ENCODE results near the gene CYB561.

CYB561 gene

DNA sequence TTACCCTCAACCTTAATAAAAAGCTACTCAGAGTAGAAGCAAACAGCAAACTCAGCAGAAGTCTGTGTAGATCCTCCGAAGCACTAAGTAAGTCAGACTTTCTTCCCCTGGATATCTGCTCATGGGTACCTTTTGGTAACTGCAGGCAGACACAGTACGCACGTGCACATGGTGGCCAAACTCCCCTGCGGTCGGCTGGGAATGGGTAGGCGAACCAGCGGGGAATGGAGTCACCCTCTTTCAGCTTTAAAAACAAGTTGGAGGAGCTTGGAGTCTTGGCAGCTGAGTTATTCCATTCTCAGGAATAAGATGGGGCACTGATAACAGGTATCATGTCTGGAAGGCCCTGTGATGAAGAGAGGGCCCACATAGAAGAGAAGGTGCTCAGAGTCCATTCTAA lies 16.3 kb downstream of the CYB561 start:
- ChIA-PET CTCF (interaction anchor here (0.7 to 8.8 kb wide), 4 partner anchors 14 to 273 kb away, joined by 3 to 74 read pairs (median 20); partner anchors contain the start of gene ACE), POLR2A (interaction anchor here (2.1 kb wide), 1 partner anchor 192 kb away, joined by 9 read pairs; the partner anchor contains the start of gene MAP3K3)
- Histone ChIP-seq H3K27ac (ENCODE audit: extremely low read depth, low read depth, low read length) (no peak overlapping the region), H3K9me3 (ENCODE audit: control insufficient read depth, insufficient read depth, low read depth, low read length) (no peaks in the 10 kb centered on the region), H3K4me3 (ENCODE audit: low read depth, low read length) (no peak overlapping the region), H3K4me1 (ENCODE audit: control insufficient read depth, insufficient read depth, low read length) (no peaks in the 10 kb centered on the region; the same call in 1 of the 2 replicates), H3K36me3 (ENCODE audit: control insufficient read depth in 2 of 2, insufficient read depth in 1 of 2, low read length in 2 of 2) (peaks cover 0 to 1% of the 10 kb centered on the region in 2 experiments; a peak in 1 of 3 replicates)
- no peak for TF ChIP-seq ZNF302 (tag by site-specific recombination; IDR thresholded peaks at IDR 0.05; ENCODE audit: low read depth)
- TF ChIP-seq ZNF785 (tag by site-specific recombination; IDR thresholded peaks at IDR 0.05) = no peak
- no peak for TF ChIP-seq ZFP41 (tag by site-specific recombination; IDR thresholded peaks at IDR 0.05; ENCODE audit: borderline replicate concordance)
- TF ChIP-seq ZNF626 (tag by site-specific recombination; IDR thresholded peaks at IDR 0.05) = no peak
- no peak for TF ChIP-seq ZNF621 (tag by site-specific recombination; IDR thresholded peaks at IDR 0.05)
- TF ChIP-seq ZNF704 (tag by site-specific recombination; IDR thresholded peaks at IDR 0.05) = no peak
- TF ChIP-seq REST (tag by site-specific recombination; IDR thresholded peaks at IDR 0.05) = no peak
- TF ChIP-seq ZNF280D (tag by site-specific recombination; IDR thresholded peaks at IDR 0.05) = no peak
- TF ChIP-seq, protein P1, sequence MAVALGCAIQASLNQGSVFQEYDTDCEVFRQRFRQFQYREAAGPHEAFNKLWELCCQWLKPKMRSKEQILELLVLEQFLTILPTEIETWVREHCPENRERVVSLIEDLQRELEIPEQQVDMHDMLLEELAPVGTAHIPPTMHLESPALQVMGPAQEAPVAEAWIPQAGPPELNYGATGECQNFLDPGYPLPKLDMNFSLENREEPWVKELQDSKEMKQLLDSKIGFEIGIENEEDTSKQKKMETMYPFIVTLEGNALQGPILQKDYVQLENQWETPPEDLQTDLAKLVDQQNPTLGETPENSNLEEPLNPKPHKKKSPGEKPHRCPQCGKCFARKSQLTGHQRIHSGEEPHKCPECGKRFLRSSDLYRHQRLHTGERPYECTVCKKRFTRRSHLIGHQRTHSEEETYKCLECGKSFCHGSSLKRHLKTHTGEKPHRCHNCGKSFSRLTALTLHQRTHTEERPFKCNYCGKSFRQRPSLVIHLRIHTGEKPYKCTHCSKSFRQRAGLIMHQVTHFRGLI (tag by site-specific recombination; IDR thresholded peaks at IDR 0.05) = no peak
- TF ChIP-seq ZNF843 (tag by site-specific recombination; IDR thresholded peaks at IDR 0.05) = no peak
- TF ChIP-seq SP7 (tag by site-specific recombination; IDR thresholded peaks at IDR 0.05) = no peak
- TF ChIP-seq ZNF239 (tag by site-specific recombination; IDR thresholded peaks at IDR 0.05) = no peak
- no peak for TF ChIP-seq ZNF433 (tag by site-specific recombination; IDR thresholded peaks at IDR 0.05; ENCODE audit: low read depth)
- TF ChIP-seq KLF7 (tag by site-specific recombination; IDR thresholded peaks at IDR 0.05; ENCODE audit: borderline replicate concordance) = no peak
- TF ChIP-seq KLF9 (tag by site-specific recombination; IDR thresholded peaks at IDR 0.05; ENCODE audit: low read depth) = no peak
- no peak for TF ChIP-seq ZNF561 (tag by site-specific recombination; IDR thresholded peaks at IDR 0.05; ENCODE audit: borderline replicate concordance)
- no peak for TF ChIP-seq ZNF560 (tag by site-specific recombination; IDR thresholded peaks at IDR 0.05; ENCODE audit: borderline replicate concordance)
- TF ChIP-seq ZNF473 (tag by site-specific recombination; IDR thresholded peaks at IDR 0.05) = no peak
- no peak for TF ChIP-seq ZNF394 (tag by site-specific recombination; IDR thresholded peaks at IDR 0.05; ENCODE audit: borderline replicate concordance)
- no peak for TF ChIP-seq ZNF354C (tag by site-specific recombination; IDR thresholded peaks at IDR 0.05; ENCODE audit: borderline replicate concordance, low read depth)
